IMR-90 (cell line): Measurements from ENCODE around the gene NBEA. TPM values are rescaled to one million over a fixed set of nuclear protein-coding genes. Genes with fewer than 3 reads are reported as not detected.

ENCODE experiments used
- ATAC-seq: fragments of 200-7000 bp; cut with Tn5 transposase; 2 replicates; pipeline ENCODE4 v1.9.1; 2020; ENCODE audit warnings: low read depth, mild to moderate bottlenecking, moderate library complexity
- BruUV-seq: library from RNA; stranded (reverse); fragments of 400-500 nt; replicated peaks from 2 replicates; lab custom pipeline; 2021; lab: Mats Ljungman, UMichigan
- CTCF ChIA-PET: fragments of 300-600 bp; formaldehyde crosslinking; extraction: SDS; loops from one replicate; lab custom pipeline; 2021; ENCODE audit warnings: antibody characterized with exemption; lab: Yijun Ruan, JAX
- POLR2A ChIA-PET: fragments of 300-600 bp; sonication (Branson Sonifier 250); formaldehyde crosslinking; loops from one replicate; lab custom pipeline; 2022; ENCODE audit warnings: antibody characterized with exemption; ENCODE audit not compliant: unreplicated experiment; lab: Charles Lee
- DNase-seq: peaks from one replicate; pipeline ENCODE4 v3.0.0; 2013
- H2AFZ ChIP-seq: replicated peaks from 2 replicates; pipeline ENCODE3; 2013; ENCODE audit warnings: low read length, mild to moderate bottlenecking; ENCODE audit not compliant: poor library complexity
- H2AK5ac ChIP-seq: 2 replicates; pipeline ENCODE4 v1.6.1; 2013; ENCODE audit warnings: low read depth, low read length, inconsistent platforms
- H2AK9ac ChIP-seq: replicated peaks from 2 replicates; pipeline ENCODE3; 2013; ENCODE audit warnings: mild to moderate bottlenecking, low read depth, low read length, moderate library complexity; ENCODE audit not compliant: poor library complexity
- H2BK120ac ChIP-seq: 2 replicates; pipeline ENCODE4 v1.6.1; 2013; ENCODE audit warnings: low read depth, low read length, inconsistent platforms
- H2BK15ac ChIP-seq: 3 replicates; pipeline ENCODE4 v1.6.1; 2013; ENCODE audit warnings: low read depth, low read length, inconsistent platforms
- H2BK20ac ChIP-seq: 2 replicates; pipeline ENCODE4 v1.6.1; 2013; ENCODE audit warnings: low read depth, mild to moderate bottlenecking, inconsistent platforms, low read length, moderate library complexity
- H2BK5ac ChIP-seq: 2 replicates; pipeline ENCODE4 v1.6.1; 2013; ENCODE audit warnings: mild to moderate bottlenecking, low read depth, low read length, inconsistent platforms; ENCODE audit not compliant: poor library complexity, severe bottlenecking
- H3K14ac ChIP-seq: replicated peaks from 2 replicates; pipeline ENCODE4 v1.6.1; 2013; ENCODE audit warnings: low read depth, low read length, inconsistent platforms
- H3K18ac ChIP-seq: 2 replicates; pipeline ENCODE4 v1.6.1; 2013; ENCODE audit warnings: low read depth, low read length, control low read depth
- H3K23ac ChIP-seq: 2 replicates; pipeline ENCODE4 v1.6.1; 2013; ENCODE audit warnings: low read depth, low read length, inconsistent platforms
- H3K27ac ChIP-seq: 2 replicates; pipeline ENCODE4 v1.5.1; 2013; ENCODE audit warnings: mild to moderate bottlenecking, control low read depth, low read length; ENCODE audit not compliant: insufficient read depth
- H3K27me3 ChIP-seq: 2 replicates; pipeline ENCODE4 v1.6.1; 2013; ENCODE audit warnings: low read length; ENCODE audit not compliant: control insufficient read depth, insufficient read depth
- H3K36me3 ChIP-seq: 2 replicates; pipeline ENCODE4 v1.6.1; 2013; ENCODE audit warnings: low read length, mixed read lengths; ENCODE audit not compliant: control insufficient read depth, insufficient read depth
- H3K4ac ChIP-seq: 2 replicates; pipeline ENCODE4 v1.6.1; 2013; ENCODE audit warnings: low read depth, low read length, inconsistent platforms
- H3K4me1 ChIP-seq: 2 replicates; pipeline ENCODE4 v1.6.1; 2013; ENCODE audit warnings: low read length, mixed read lengths; ENCODE audit not compliant: control insufficient read depth, insufficient read depth
- H3K4me2 ChIP-seq: 2 replicates; pipeline ENCODE4 v1.6.1; 2013; ENCODE audit warnings: low read depth, mild to moderate bottlenecking, control low read depth, low read length, moderate library complexity
- H3K4me3 ChIP-seq: 2 replicates; pipeline ENCODE4 v1.5.1; 2013; ENCODE audit warnings: low read depth, mild to moderate bottlenecking, control low read depth, low read length, moderate library complexity; ENCODE audit not compliant: insufficient read depth
- H3K56ac ChIP-seq: 2 replicates; pipeline ENCODE4 v1.6.1; 2013; ENCODE audit warnings: low read length, inconsistent platforms; ENCODE audit not compliant: insufficient read depth; ENCODE audit errors: extremely low read depth
- H3K79me1 ChIP-seq, 2 experiments: 2 replicates each; pipeline ENCODE4 v1.6.1; 2013; ENCODE audit warnings: low read length in 2 of 2, inconsistent platforms in 1 of 2, low read depth in 1 of 2
- H3K9ac ChIP-seq: 2 replicates; pipeline ENCODE4 v1.6.1; 2013; ENCODE audit warnings: low read depth, low read length, control low read depth
- H3K9me1 ChIP-seq: 2 replicates; pipeline ENCODE4 v1.6.1; 2013; ENCODE audit warnings: low read length, inconsistent platforms; ENCODE audit not compliant: insufficient read depth
- H3K9me3 ChIP-seq: 2 replicates; pipeline ENCODE4 v1.6.1; 2013; ENCODE audit warnings: low read length; ENCODE audit not compliant: control insufficient read depth, insufficient read depth
- H4K20me1 ChIP-seq: 2 replicates; pipeline ENCODE4 v1.6.1; 2013; ENCODE audit warnings: low read length, inconsistent platforms; ENCODE audit not compliant: insufficient read depth
- H4K5ac ChIP-seq: 2 replicates; pipeline ENCODE4 v1.6.1; 2013; ENCODE audit warnings: mild to moderate bottlenecking, low read depth, low read length, control low read depth
- H4K8ac ChIP-seq, 2 experiments: 2 replicates each; pipeline ENCODE4 v1.6.1; 2013; ENCODE audit warnings: low read depth in 2 of 2, low read length in 2 of 2, control low read depth in 1 of 2, inconsistent platforms in 1 of 2
- H4K91ac ChIP-seq: 2 replicates; pipeline ENCODE4 v1.6.1; 2013; ENCODE audit warnings: low read depth, low read length, inconsistent platforms; ENCODE audit not compliant: insufficient read depth
- BHLHE40 ChIP-seq: fragments of 150-350 bp; IDR thresholded peaks from 2 replicates; pipeline ENCODE4 v1.6.1; 2016; ENCODE audit warnings: mild to moderate bottlenecking, low read depth, low read length
- CEBPB ChIP-seq: IDR thresholded peaks from 2 replicates; pipeline ENCODE4 v1.6.1; 2012; ENCODE audit warnings: low read depth, low read length, improper control_type of control experiment
- CHD1 ChIP-seq: IDR thresholded peaks from 2 replicates; pipeline ENCODE4 v1.6.1; 2012; ENCODE audit warnings: low read depth, low read length, improper control_type of control experiment
- FOS ChIP-seq: fragments of 150-350 bp; IDR thresholded peaks from 2 replicates; pipeline ENCODE4 v1.6.1; 2016; ENCODE audit warnings: low read depth, low read length
- MAFK ChIP-seq: IDR thresholded peaks from 2 replicates; pipeline ENCODE4 v1.6.1; 2012; ENCODE audit warnings: low read depth, low read length, improper control_type of control experiment
- MAZ ChIP-seq: IDR thresholded peaks from 2 replicates; pipeline ENCODE4 v1.6.1; 2012; ENCODE audit warnings: low read depth, mild to moderate bottlenecking, low read length, improper control_type of control experiment, moderate library complexity, borderline replicate concordance
- MXI1 ChIP-seq: IDR thresholded peaks from 2 replicates; pipeline ENCODE4 v1.6.1; 2012; ENCODE audit warnings: low read depth, mild to moderate bottlenecking, low read length, moderate library complexity, borderline replicate concordance
- NFE2L2 ChIP-seq: fragments of 150-350 bp; IDR thresholded peaks from 2 replicates; pipeline ENCODE4 v1.6.1; 2016; ENCODE audit warnings: low read depth, mild to moderate bottlenecking, low read length
- POLR2A ChIP-seq: IDR thresholded peaks from 2 replicates; pipeline ENCODE4 v1.6.1; 2012; ENCODE audit warnings: mild to moderate bottlenecking, low read depth, low read length
- RAD21 ChIP-seq: IDR thresholded peaks from 2 replicates; pipeline ENCODE4 v1.6.1; 2012; ENCODE audit warnings: low read length, improper control_type of control experiment
- RCOR1 ChIP-seq: IDR thresholded peaks from 2 replicates; pipeline ENCODE4 v1.6.1; 2012; ENCODE audit warnings: mild to moderate bottlenecking, low read length, improper control_type of control experiment; ENCODE audit not compliant: insufficient replicate concordance
- RFX5 ChIP-seq: IDR thresholded peaks from 2 replicates; pipeline ENCODE4 v1.8.0; 2012; ENCODE audit warnings: low read depth, mild to moderate bottlenecking, low read length, moderate library complexity
- SMC3 ChIP-seq: fragments of 150-350 bp; IDR thresholded peaks from 2 replicates; pipeline ENCODE4 v1.6.1; 2016; ENCODE audit warnings: low read depth, mild to moderate bottlenecking, antibody characterized with exemption, low read length, moderate library complexity
- WGBS, 2 experiments: methylation state at CpG; one replicate each; pipeline versions ENCODE4 v1.1.5 to v1.1.7; 2013; ENCODE audit warnings: missing lambda C conversion rate in 2 of 2; ENCODE audit not compliant: insufficient read length in 1 of 2; ENCODE audit errors: extremely low coverage in 2 of 2; 5-methylcytosine and 5-hydroxymethylcytosine counted together
- dilution Hi-C: fragments of 300-500 bp; cut with HindIII; formaldehyde crosslinking; loops from one replicate; pipeline ENCODE4 v1.14.3; 2018; ENCODE audit warnings: low sequenced_read_pairs; ENCODE audit not compliant: unreplicated experiment
- in situ Hi-C: fragments of 300-500 bp; cut with MboI; formaldehyde crosslinking; loops from 3 replicates; pipeline ENCODE4 v1.14.3; 2019; ENCODE audit warnings: low sequenced_read_pairs, inconsistent platforms, mixed read lengths
- intact Hi-C: fragments of 100-400 bp; cut with micrococcal nuclease; formaldehyde crosslinking; loops from 2 replicates; pipeline ENCODE4 v1.10.0; 2022
- polyA plus RNA-seq, 3 experiments: library from polyadenylated mRNA; depleted of rRNA; stranded (reverse); fragments of >200 nt; gene quantifications; 2 replicates each; pipeline ENCODE4 v1.2.3, GENCODE V29; 2012; ENCODE audit warnings: low replicate concordance in 1 of 3
- total RNA-seq: library from RNA; depleted of rRNA; stranded (reverse); fragments of >200 nt; gene quantifications from 2 replicates; pipeline ENCODE4 v1.2.3, GENCODE V29; 2012
- TF ChIP-seq, protein P1 (sequence below): conservative IDR thresholded peaks from 2 replicates; pipeline ENCODE4 v1.5.1; 2012; ENCODE audit warnings: mild to moderate bottlenecking, low read depth, low read length, improper control_type of control experiment
- TF ChIP-seq, protein P2 (sequence below): fragments of 150-350 bp; IDR thresholded peaks from 2 replicates; pipeline ENCODE4 v1.6.1; 2016; ENCODE audit warnings: low read depth, mild to moderate bottlenecking, low read length, moderate library complexity, borderline replicate concordance
- TF ChIP-seq, protein P3 (sequence below): fragments of 150-350 bp; IDR thresholded peaks from 2 replicates; pipeline ENCODE4 v1.6.1; 2017; ENCODE audit warnings: mild to moderate bottlenecking, antibody characterized with exemption, low read length, low read depth

NBEA gene
- total and polyA plus RNA-seq, 2 of the 4 experiments (the other 2 are of a cell fraction) = 0.82 to 2.2 TPM

DNA sequence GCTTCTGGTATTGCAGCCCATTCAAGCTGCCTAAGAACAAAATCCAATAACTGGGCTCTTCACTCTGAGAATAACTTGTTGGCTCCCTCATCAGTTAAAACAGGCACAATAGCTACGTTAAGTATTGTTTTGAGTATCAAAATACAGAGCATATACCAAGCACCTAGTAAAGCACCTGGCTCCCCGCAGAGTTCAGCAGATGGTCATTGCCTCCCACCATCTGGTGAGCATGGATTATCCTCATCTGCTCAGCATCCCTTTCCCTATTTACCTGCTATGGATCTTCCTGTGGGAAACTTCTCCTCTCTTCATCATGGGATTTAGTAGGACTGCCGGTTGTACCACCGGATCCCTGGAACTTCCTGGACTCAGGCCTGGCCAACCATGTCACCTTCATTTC lies 733.6 kb downstream of the NBEA start:
- no peak overlapping the region for H3K4me2 ChIP-seq
- no peaks in the 10 kb centered on the region for H3K79me1 ChIP-seq
- H2BK15ac ChIP-seq = no peak overlapping the region
- H2BK120ac ChIP-seq = no peak overlapping the region
- BruUV-seq = no TSS peak
- no peak overlapping the region for H3K18ac ChIP-seq
- no peaks in the 10 kb centered on the region for H3K27me3 ChIP-seq
- in situ Hi-C loops (no loop called here), dilution Hi-C loops (no loop called here), intact Hi-C loops (no loop called here)
- no peaks in the 10 kb centered on the region for H3K36me3 ChIP-seq
- H3K9ac ChIP-seq = no peak overlapping the region
- DNase-seq (no peak), ATAC-seq (no peak)
- no peak overlapping the region for H3K4ac ChIP-seq
- H3K4me1 ChIP-seq = no peaks in the 10 kb centered on the region
- no peak overlapping the region for H2AK9ac ChIP-seq
- H2BK20ac ChIP-seq = no peak overlapping the region
- H3K27ac ChIP-seq = no peak overlapping the region
- H3K56ac ChIP-seq = no peak overlapping the region
- H3K14ac ChIP-seq = no peak overlapping the region
- H3K4me3 ChIP-seq = no peak overlapping the region
- no peak overlapping the region for H2AK5ac ChIP-seq
- H2BK5ac ChIP-seq = no peak overlapping the region
- TF ChIP-seq RFX5 = no peak
- no peak for TF ChIP-seq MXI1
- TF ChIP-seq RAD21 = no peak
- TF ChIP-seq CEBPB = no peak
- TF ChIP-seq, protein P1, sequence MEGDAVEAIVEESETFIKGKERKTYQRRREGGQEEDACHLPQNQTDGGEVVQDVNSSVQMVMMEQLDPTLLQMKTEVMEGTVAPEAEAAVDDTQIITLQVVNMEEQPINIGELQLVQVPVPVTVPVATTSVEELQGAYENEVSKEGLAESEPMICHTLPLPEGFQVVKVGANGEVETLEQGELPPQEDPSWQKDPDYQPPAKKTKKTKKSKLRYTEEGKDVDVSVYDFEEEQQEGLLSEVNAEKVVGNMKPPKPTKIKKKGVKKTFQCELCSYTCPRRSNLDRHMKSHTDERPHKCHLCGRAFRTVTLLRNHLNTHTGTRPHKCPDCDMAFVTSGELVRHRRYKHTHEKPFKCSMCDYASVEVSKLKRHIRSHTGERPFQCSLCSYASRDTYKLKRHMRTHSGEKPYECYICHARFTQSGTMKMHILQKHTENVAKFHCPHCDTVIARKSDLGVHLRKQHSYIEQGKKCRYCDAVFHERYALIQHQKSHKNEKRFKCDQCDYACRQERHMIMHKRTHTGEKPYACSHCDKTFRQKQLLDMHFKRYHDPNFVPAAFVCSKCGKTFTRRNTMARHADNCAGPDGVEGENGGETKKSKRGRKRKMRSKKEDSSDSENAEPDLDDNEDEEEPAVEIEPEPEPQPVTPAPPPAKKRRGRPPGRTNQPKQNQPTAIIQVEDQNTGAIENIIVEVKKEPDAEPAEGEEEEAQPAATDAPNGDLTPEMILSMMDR = no peak
- no peak for TF ChIP-seq RCOR1
- no peak for TF ChIP-seq NFE2L2
- TF ChIP-seq, protein P2, sequence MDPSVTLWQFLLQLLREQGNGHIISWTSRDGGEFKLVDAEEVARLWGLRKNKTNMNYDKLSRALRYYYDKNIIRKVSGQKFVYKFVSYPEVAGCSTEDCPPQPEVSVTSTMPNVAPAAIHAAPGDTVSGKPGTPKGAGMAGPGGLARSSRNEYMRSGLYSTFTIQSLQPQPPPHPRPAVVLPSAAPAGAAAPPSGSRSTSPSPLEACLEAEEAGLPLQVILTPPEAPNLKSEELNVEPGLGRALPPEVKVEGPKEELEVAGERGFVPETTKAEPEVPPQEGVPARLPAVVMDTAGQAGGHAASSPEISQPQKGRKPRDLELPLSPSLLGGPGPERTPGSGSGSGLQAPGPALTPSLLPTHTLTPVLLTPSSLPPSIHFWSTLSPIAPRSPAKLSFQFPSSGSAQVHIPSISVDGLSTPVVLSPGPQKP = no peak
- TF ChIP-seq, protein P3, sequence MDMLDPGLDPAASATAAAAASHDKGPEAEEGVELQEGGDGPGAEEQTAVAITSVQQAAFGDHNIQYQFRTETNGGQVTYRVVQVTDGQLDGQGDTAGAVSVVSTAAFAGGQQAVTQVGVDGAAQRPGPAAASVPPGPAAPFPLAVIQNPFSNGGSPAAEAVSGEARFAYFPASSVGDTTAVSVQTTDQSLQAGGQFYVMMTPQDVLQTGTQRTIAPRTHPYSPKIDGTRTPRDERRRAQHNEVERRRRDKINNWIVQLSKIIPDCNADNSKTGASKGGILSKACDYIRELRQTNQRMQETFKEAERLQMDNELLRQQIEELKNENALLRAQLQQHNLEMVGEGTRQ = no peak
- no peak for TF ChIP-seq MAFK
- no peak for TF ChIP-seq FOS
- TF ChIP-seq SMC3 = no peak
- TF ChIP-seq POLR2A = no peak
- TF ChIP-seq MAZ = no peak
- TF ChIP-seq CHD1 = no peak
- TF ChIP-seq BHLHE40 = no peak
- no peaks in the 10 kb centered on the region for H3K9me1 ChIP-seq
- no peak overlapping the region for H4K5ac ChIP-seq
- ChIA-PET POLR2A (no interaction called here), CTCF (no interaction called here)
- no peak overlapping the region for H2AFZ ChIP-seq
- H4K20me1 ChIP-seq = no peaks in the 10 kb centered on the region
- no peak overlapping the region for H4K91ac ChIP-seq
- H3K23ac ChIP-seq = no peak overlapping the region
- WGBS, 2 experiments = no CpG with 5 or more reads among the region's 4 CpGs
- H3K9me3 ChIP-seq = peaks cover 3% of the 10 kb centered on the region
- H4K8ac ChIP-seq = no peak overlapping the region
